Erythroblast (primary cell): ENCODE results near the gene VSTM2L.

ENCODE experiments used
- DNase-seq, 2 experiments: peaks; one replicate each; lab custom pipeline; 2025; lab: John Stamatoyannopoulos, UW
- GATA1 ChIP-seq: IDR thresholded peaks from 2 replicates; pipeline ENCODE4 v1.6.1; 2011; ENCODE audit warnings: low read depth, mild to moderate bottlenecking, control low read depth, low read length, moderate library complexity
- POLR2A ChIP-seq: IDR thresholded peaks from 2 replicates; pipeline ENCODE4 v1.6.1; 2011; ENCODE audit warnings: mild to moderate bottlenecking, low read length

The VSTM2L gene

DNA sequence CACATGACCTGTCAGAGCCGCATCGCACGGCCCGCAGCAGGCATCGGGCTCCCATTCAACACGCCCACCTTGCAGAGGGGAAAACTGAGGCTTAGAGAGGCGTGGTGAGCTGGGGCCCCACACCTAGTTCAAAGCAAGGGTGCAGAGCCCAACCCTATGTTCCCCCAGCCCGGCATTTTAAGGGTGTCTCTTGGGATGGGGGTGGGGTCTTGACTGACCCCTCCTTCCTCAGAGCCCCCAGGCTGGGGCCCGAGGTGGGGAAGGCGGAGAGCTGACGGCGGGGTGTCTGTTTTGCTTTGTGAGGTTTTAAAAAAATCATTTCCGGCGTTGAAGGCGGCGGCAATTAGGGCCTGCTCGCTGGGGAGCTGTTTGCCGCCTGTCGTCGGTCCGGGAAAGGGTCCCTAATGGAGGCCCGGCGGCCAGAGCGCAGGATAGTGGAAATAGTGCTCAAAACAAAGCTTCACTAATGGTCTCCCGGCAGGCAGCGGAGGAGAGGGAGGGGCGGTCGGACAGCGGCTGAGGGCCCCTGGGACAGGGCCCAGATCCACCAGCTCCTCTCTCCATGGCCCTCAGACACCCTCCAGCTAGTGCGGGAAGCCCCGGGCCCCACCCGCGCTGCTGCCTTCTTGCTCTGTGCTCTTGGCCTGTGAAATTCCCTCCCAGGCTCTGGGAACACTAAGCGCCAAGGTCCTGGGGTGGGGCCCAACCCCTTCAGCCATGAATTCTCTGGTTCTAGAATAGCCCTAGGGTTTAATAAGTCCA is 11.9 kb downstream of the VSTM2L start:
- no peak for DNase-seq
- TF ChIP-seq GATA1 (no peak), POLR2A (no peak)

DNA sequence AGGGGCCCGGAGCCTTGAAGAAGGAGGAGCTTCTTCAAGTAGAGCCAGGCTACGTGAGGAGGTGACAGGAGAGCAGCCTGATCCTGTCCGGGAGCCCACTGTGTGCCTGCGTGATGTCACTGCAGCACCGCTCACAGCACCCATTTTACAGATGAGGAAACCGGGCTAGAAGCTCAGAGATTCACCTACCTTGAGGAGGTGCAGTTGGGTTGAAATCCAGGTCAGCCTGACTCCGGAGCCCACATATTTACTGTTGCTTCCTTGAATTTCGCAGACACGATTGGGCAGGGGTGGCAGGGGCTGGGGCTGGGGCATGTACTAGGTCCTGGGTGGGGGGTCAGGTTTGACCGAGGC is 12.5 kb downstream of the VSTM2L start:
- no peak for TF ChIP-seq POLR2A
- no peak for TF ChIP-seq GATA1
- no peak for DNase-seq

DNA sequence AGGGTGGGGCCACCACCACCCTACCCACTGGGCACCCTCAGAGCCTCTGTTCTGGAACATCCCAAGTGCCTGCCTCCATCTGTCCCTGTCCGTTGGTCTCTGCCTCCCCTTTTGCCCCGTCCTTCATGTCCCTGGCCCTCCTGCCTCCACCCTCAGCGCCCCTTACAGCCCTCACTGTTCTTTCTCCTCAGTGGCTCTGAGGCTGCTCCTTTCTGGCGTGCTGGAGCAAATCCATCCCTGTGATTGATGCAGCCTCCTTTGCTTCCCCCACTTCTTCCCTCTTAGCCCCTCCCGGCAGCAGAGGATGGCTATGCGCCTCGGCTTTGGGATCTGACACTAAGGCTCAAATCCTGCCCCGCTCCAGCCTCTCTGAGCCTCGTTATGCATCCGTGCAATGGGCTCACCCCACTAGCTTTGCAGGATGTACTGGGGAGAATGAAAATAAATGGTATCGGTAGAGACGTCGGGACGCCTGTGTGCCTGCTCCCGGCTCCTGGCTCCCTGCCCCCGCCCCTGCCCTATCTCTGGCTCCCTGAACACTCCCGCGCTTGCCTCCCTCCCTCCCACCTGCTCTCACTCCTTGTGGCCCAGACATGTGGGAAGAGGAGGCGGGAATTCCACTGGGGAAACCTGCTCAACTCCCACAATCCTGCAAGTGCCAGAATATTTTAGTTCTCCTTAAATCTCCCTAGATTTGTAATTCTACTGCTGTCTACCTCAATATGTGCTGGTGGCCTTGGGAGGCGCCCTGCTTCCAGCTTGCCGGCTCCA is 13.1 kb downstream of the VSTM2L start:
- DNase-seq: no peak
- TF ChIP-seq GATA1: no peak
- TF ChIP-seq POLR2A: no peak

DNA sequence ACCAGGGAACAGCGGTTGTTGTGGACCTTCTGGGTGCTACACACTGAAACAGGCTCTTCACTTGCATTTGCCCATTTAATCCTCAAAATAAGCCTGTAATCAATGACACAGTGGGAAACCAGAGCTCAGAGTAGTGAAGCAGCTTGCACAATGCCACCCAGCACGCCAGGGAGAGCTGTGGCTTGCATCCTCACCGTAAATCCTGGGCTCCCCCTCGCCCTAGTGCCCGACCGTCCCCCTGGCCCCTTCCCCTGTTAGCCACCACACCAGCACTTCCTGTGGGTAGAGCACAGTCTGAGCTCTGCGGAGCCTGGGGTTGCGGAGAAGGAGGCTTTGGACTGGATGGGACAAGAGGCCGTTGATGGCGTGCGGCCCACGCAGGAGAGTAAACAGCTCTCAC is 14.5 kb downstream of the VSTM2L start:
- no peak for DNase-seq
- TF ChIP-seq GATA1 (no peak), POLR2A (no peak)

DNA sequence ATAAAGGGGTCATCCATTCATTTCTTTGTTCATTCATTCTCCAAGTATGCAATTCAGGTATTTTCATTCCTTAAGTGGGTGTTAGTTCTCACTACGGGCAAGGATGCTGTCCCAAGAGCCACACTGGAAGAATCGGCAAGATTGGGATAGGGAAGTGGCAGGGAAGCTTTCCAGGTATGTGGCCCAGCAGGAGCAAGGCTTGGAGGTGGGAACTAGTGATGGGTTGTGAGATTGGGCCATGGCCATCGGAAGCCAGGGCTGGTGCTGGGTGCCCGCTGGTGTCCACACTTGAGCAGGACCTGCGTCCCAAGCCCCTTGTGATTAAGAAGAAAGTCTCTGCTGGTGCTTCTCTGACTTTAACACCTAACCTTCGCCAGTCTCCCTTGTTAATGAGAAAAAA is 15.1 kb downstream of the VSTM2L start:
- no peak for DNase-seq
- TF ChIP-seq POLR2A (no peak), GATA1 (no peak)

DNA sequence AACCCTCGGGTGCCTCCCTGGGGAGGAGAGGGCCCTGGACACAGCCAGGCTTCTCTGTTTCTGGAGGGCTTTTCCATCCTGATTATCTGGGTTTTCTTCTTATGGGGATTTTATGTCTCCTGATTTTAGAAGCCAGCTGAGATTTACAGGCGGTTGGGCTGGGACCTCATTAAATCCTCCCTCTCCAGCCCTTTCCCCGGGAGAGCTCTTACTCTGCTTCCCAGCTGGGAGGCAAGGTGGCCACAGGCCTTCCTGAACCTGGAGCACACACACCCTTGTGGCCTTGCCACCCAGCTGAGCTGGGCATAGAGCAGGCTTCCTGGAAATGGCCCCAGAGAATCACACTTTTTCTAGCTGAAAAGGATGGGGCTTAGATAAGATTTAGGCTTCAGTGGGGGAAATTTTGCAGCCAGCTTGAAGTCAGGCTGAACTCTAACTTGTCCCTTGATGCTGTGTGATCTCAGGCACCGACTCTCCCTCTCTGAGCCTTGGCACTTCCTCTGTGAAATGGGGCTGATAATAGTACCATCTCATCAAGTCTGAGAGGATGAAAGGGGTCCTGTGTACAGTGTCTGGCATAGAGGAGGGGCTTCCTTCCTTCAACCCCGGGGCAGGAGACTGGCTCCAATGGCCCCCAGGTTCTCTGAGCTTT is 16.6 kb downstream of the VSTM2L start:
- no peak for TF ChIP-seq GATA1
- no peak for DNase-seq

DNA sequence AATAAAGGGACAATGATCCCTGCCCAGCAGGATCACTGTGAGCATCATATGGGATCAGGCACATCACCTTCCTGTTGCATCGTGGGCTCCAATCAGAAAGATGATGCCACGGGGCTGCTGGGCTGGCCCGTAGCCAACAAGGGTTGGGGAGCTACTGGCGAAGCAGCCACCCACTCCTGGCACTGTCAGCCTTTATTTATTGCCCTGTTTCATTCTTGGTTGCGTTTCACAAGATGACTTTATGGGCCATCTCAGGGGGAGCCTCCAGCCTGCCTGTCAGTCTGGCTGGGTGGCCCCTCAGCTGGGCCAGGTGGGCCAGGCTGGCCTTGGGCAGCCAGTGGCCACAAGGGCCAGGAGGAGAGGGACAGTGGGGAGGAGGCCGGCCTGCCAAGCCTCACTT is 17.3 kb downstream of the VSTM2L start:
- TF ChIP-seq POLR2A: no peak
- no peak for TF ChIP-seq GATA1
- DNase-seq: no peak

DNA sequence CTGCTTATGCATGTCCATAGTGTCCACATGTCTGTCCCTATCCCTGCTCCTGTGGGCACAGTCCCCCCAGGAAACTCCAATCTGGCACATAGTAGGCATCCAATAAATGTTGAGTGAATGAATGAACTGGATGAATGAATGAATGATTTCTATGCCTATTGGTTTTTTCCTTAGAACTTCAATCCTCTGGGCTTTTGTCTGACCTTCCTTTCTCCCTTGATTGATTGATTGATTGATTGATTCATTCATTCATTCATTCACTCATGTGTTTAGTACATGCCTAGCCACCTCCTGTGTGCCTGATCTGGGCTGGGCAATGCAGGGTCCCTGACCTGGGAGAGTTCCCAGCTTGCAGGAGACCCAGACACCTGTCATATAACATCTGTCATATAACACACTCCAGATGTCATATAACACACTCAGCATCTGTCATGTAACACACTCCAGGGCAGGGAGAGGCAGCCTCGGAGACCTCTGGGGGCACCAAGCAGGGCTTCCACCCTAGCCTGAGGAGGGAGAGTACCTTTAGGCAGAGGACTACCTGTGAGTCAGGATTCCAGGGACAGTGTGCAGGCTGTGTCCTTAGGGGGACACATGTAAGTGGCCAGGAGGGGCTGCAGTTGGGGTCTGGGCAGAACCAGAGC is 17.9 kb downstream of the VSTM2L start:
- DNase-seq: no peak
- TF ChIP-seq POLR2A (no peak), GATA1 (no peak)

DNA sequence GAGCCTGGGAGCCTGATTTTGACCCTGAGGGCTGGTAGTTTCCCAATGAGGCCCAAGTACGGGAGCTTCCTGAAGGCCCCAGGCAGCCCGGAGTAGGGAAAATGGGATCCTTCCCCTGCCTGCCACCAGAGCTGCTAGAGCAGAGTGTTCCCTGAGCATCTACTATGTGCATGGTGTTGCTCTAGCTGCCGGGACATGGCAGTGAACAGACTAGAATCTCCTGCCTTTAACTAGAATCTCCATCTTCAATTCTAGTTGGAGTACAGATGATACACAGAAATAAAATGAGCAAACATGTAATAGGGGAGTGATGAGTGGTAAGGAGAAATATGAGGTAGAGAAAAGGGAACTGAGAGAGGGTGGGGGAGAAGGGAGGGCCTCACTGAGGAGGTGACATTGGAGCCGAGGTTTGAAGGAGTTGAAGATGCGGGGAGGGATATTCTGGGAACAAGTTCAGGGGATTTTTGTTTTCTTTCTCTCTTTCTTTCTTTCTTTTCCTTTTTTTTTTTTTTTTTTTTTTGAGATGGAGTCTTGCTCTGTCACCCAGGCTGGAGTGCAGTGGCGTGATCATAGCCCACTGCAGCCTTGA is 18.5 kb downstream of the VSTM2L start:
- TF ChIP-seq POLR2A: no peak
- TF ChIP-seq GATA1: no peak
- DNase-seq: no peak

DNA sequence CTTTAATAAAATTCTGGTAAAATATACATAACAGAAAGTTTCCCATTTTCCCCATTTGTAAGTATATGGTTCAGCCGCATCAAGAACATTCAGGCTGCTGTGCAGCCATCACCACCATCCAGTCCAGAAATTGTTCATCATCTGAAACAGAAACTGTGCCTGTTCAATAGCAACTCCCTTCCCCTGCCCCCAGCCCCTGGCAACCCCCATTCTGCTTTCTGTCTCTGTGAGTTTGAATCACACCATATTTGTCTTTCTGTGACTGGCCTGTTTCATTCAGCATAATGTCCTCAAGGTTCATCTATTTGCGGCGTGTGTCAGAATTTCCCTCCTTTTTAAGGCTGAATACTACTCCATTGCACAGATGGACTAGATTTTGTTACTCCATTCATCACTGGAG is 19.1 kb downstream of the VSTM2L start:
- DNase-seq: no peak
- TF ChIP-seq GATA1: no peak
- no peak for TF ChIP-seq POLR2A

DNA sequence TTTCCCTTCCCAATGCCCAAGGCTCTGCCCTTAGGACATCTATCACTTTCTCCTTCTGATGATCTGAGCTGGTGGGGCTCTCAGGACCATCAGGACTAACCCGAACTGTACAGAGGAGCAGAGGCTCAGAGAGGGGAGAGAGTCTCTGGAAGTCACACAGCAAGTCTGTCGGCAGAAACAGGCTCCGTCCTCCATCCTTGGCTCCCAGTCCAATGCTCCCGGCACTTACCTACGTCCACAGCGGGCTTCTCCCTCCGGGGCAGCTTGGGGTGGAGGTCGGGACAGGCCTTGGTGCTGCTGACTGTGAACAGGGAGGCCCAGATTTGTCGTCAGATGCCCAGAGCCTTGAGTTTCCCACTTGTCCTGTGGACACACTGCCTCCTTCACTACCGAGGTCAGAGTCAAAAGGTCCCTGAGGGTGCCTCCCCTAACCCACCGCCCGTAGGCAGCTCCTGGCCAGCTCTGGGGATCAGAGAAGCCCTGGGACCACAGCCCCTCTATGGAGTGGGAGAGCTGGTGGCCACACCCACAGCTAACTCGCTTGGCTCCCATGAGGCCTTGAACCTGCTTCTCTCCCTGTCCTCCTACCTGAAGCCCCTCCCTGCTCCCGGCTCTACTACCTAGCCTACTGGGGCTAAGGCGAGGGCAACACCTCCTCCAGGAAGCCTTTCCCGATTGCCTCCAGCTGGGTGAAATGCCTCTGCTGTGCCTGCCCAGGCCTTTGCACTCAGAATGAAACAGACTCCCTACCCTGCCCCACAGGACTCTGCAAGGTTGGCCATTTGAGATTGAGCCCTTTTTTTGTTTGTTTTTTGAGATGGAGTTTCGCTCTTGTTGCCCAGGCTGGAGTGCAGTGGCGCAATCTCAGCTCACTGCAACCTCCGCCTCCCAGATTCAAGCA is 22.6 kb downstream of the VSTM2L start:
- TF ChIP-seq POLR2A: no peak
- no peak for TF ChIP-seq GATA1

DNA sequence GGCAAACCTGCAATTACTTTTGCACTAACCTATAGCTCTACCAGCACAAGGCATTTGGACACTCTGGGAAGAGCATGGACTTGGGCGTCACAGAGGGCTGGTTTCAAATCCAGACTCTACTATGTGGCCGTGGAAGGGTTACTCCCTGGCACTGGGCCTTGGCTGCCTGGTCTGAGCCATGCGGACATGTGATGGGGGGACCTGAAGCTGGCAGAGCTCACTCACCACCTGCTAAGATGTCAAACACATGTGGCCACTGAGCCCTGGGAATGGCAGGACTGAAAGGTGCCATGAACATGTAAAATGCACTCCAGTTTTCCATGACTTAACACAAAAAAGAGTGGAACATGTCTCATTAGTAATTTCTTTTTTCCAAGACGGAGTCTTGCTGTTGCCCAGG is 23.7 kb downstream of the VSTM2L start:
- no peak for DNase-seq
- TF ChIP-seq POLR2A (no peak), GATA1 (no peak)

More for the DNA sequence above, 22.6 kb downstream of the VSTM2L start:
- DNase-seq: no peak
